IMR-90 (cell line): ENCODE data around the gene KAZN. TPM values are rescaled to one million over a fixed set of nuclear protein-coding genes. Genes with fewer than 3 reads are reported as not detected.

Experiments used
- ATAC-seq: fragments of 200-7000 bp; cut with Tn5 transposase; 2 replicates; pipeline ENCODE4 v1.9.1; 2020; ENCODE audit warnings: low read depth, mild to moderate bottlenecking, moderate library complexity
- BruUV-seq: library from RNA; stranded (reverse); fragments of 400-500 nt; replicated peaks from 2 replicates; lab custom pipeline; 2021; lab: Mats Ljungman, UMichigan
- CTCF ChIA-PET: fragments of 300-600 bp; formaldehyde crosslinking; extraction: SDS; loops from one replicate; lab custom pipeline; 2021; ENCODE audit warnings: antibody characterized with exemption; lab: Yijun Ruan, JAX
- POLR2A ChIA-PET: fragments of 300-600 bp; sonication (Branson Sonifier 250); formaldehyde crosslinking; loops from one replicate; lab custom pipeline; 2022; ENCODE audit warnings: antibody characterized with exemption; ENCODE audit not compliant: unreplicated experiment; lab: Charles Lee
- DNase-seq: peaks from one replicate; pipeline ENCODE4 v3.0.0; 2013
- H2AFZ ChIP-seq: replicated peaks from 2 replicates; pipeline ENCODE3; 2013; ENCODE audit warnings: low read length, mild to moderate bottlenecking; ENCODE audit not compliant: poor library complexity
- H2AK5ac ChIP-seq: 2 replicates; pipeline ENCODE4 v1.6.1; 2013; ENCODE audit warnings: low read depth, low read length, inconsistent platforms
- H2AK9ac ChIP-seq: replicated peaks from 2 replicates; pipeline ENCODE3; 2013; ENCODE audit warnings: mild to moderate bottlenecking, low read depth, low read length, moderate library complexity; ENCODE audit not compliant: poor library complexity
- H2BK120ac ChIP-seq: 2 replicates; pipeline ENCODE4 v1.6.1; 2013; ENCODE audit warnings: low read depth, low read length, inconsistent platforms
- H2BK15ac ChIP-seq: 3 replicates; pipeline ENCODE4 v1.6.1; 2013; ENCODE audit warnings: low read depth, low read length, inconsistent platforms
- H2BK20ac ChIP-seq: 2 replicates; pipeline ENCODE4 v1.6.1; 2013; ENCODE audit warnings: low read depth, mild to moderate bottlenecking, inconsistent platforms, low read length, moderate library complexity
- H2BK5ac ChIP-seq: 2 replicates; pipeline ENCODE4 v1.6.1; 2013; ENCODE audit warnings: mild to moderate bottlenecking, low read depth, low read length, inconsistent platforms; ENCODE audit not compliant: poor library complexity, severe bottlenecking
- H3K14ac ChIP-seq: replicated peaks from 2 replicates; pipeline ENCODE4 v1.6.1; 2013; ENCODE audit warnings: low read depth, low read length, inconsistent platforms
- H3K18ac ChIP-seq: 2 replicates; pipeline ENCODE4 v1.6.1; 2013; ENCODE audit warnings: low read depth, low read length, control low read depth
- H3K23ac ChIP-seq: 2 replicates; pipeline ENCODE4 v1.6.1; 2013; ENCODE audit warnings: low read depth, low read length, inconsistent platforms
- H3K27ac ChIP-seq: 2 replicates; pipeline ENCODE4 v1.5.1; 2013; ENCODE audit warnings: mild to moderate bottlenecking, control low read depth, low read length; ENCODE audit not compliant: insufficient read depth
- H3K27me3 ChIP-seq: 2 replicates; pipeline ENCODE4 v1.6.1; 2013; ENCODE audit warnings: low read length; ENCODE audit not compliant: control insufficient read depth, insufficient read depth
- H3K36me3 ChIP-seq: 2 replicates; pipeline ENCODE4 v1.6.1; 2013; ENCODE audit warnings: low read length, mixed read lengths; ENCODE audit not compliant: control insufficient read depth, insufficient read depth
- H3K4ac ChIP-seq: 2 replicates; pipeline ENCODE4 v1.6.1; 2013; ENCODE audit warnings: low read depth, low read length, inconsistent platforms
- H3K4me1 ChIP-seq: 2 replicates; pipeline ENCODE4 v1.6.1; 2013; ENCODE audit warnings: low read length, mixed read lengths; ENCODE audit not compliant: control insufficient read depth, insufficient read depth
- H3K4me2 ChIP-seq: 2 replicates; pipeline ENCODE4 v1.6.1; 2013; ENCODE audit warnings: low read depth, mild to moderate bottlenecking, control low read depth, low read length, moderate library complexity
- H3K4me3 ChIP-seq: 2 replicates; pipeline ENCODE4 v1.5.1; 2013; ENCODE audit warnings: low read depth, mild to moderate bottlenecking, control low read depth, low read length, moderate library complexity; ENCODE audit not compliant: insufficient read depth
- H3K56ac ChIP-seq: 2 replicates; pipeline ENCODE4 v1.6.1; 2013; ENCODE audit warnings: low read length, inconsistent platforms; ENCODE audit not compliant: insufficient read depth; ENCODE audit errors: extremely low read depth
- H3K79me1 ChIP-seq, 2 experiments: 2 replicates each; pipeline ENCODE4 v1.6.1; 2013; ENCODE audit warnings: low read length in 2 of 2, inconsistent platforms in 1 of 2, low read depth in 1 of 2
- H3K9ac ChIP-seq: 2 replicates; pipeline ENCODE4 v1.6.1; 2013; ENCODE audit warnings: low read depth, low read length, control low read depth
- H3K9me1 ChIP-seq: 2 replicates; pipeline ENCODE4 v1.6.1; 2013; ENCODE audit warnings: low read length, inconsistent platforms; ENCODE audit not compliant: insufficient read depth
- H3K9me3 ChIP-seq: 2 replicates; pipeline ENCODE4 v1.6.1; 2013; ENCODE audit warnings: low read length; ENCODE audit not compliant: control insufficient read depth, insufficient read depth
- H4K20me1 ChIP-seq: 2 replicates; pipeline ENCODE4 v1.6.1; 2013; ENCODE audit warnings: low read length, inconsistent platforms; ENCODE audit not compliant: insufficient read depth
- H4K5ac ChIP-seq: 2 replicates; pipeline ENCODE4 v1.6.1; 2013; ENCODE audit warnings: mild to moderate bottlenecking, low read depth, low read length, control low read depth
- H4K8ac ChIP-seq, 2 experiments: 2 replicates each; pipeline ENCODE4 v1.6.1; 2013; ENCODE audit warnings: low read depth in 2 of 2, low read length in 2 of 2, control low read depth in 1 of 2, inconsistent platforms in 1 of 2
- H4K91ac ChIP-seq: 2 replicates; pipeline ENCODE4 v1.6.1; 2013; ENCODE audit warnings: low read depth, low read length, inconsistent platforms; ENCODE audit not compliant: insufficient read depth
- BHLHE40 ChIP-seq: fragments of 150-350 bp; IDR thresholded peaks from 2 replicates; pipeline ENCODE4 v1.6.1; 2016; ENCODE audit warnings: mild to moderate bottlenecking, low read depth, low read length
- CHD1 ChIP-seq: IDR thresholded peaks from 2 replicates; pipeline ENCODE4 v1.6.1; 2012; ENCODE audit warnings: low read depth, low read length, improper control_type of control experiment
- WGBS, 2 experiments: methylation state at CpG; one replicate each; pipeline versions ENCODE4 v1.1.5 to v1.1.7; 2013; ENCODE audit warnings: missing lambda C conversion rate in 2 of 2; ENCODE audit not compliant: insufficient read length in 1 of 2; ENCODE audit errors: extremely low coverage in 2 of 2; 5-methylcytosine and 5-hydroxymethylcytosine counted together
- dilution Hi-C: fragments of 300-500 bp; cut with HindIII; formaldehyde crosslinking; loops from one replicate; pipeline ENCODE4 v1.14.3; 2018; ENCODE audit warnings: low sequenced_read_pairs; ENCODE audit not compliant: unreplicated experiment
- in situ Hi-C: fragments of 300-500 bp; cut with MboI; formaldehyde crosslinking; loops from 3 replicates; pipeline ENCODE4 v1.14.3; 2019; ENCODE audit warnings: low sequenced_read_pairs, inconsistent platforms, mixed read lengths
- intact Hi-C: fragments of 100-400 bp; cut with micrococcal nuclease; formaldehyde crosslinking; loops from 2 replicates; pipeline ENCODE4 v1.10.0; 2022
- polyA plus RNA-seq, 3 experiments: library from polyadenylated mRNA; depleted of rRNA; stranded (reverse); fragments of >200 nt; gene quantifications; 2 replicates each; pipeline ENCODE4 v1.2.3, GENCODE V29; 2012; ENCODE audit warnings: low replicate concordance in 1 of 3
- total RNA-seq: library from RNA; depleted of rRNA; stranded (reverse); fragments of >200 nt; gene quantifications from 2 replicates; pipeline ENCODE4 v1.2.3, GENCODE V29; 2012
- TF ChIP-seq, protein P1 (sequence below): fragments of 150-350 bp; IDR thresholded peaks from 2 replicates; pipeline ENCODE4 v1.6.1; 2016; ENCODE audit warnings: low read depth, mild to moderate bottlenecking, low read length, moderate library complexity, borderline replicate concordance

The KAZN gene
- total and polyA plus RNA-seq, 2 of the 4 experiments (the other 2 are of a cell fraction): 5.2 to 10.5 TPM

GRCh38 chr1:15068152-15068551 lies 469.7 kb downstream of the KAZN start:
- no peak overlapping the region for H2AK9ac ChIP-seq
- H3K9me1 ChIP-seq: no peaks in the 10 kb centered on the region
- no peak overlapping the region for H2BK5ac ChIP-seq
- no peak overlapping the region for H4K8ac ChIP-seq
- H3K9me3 ChIP-seq: no peaks in the 10 kb centered on the region
- H3K4me1 ChIP-seq: no peaks in the 10 kb centered on the region
- no peaks in the 10 kb centered on the region for H3K79me1 ChIP-seq
- H3K23ac ChIP-seq: no peak overlapping the region
- intact Hi-C loops: no loop called here
- peaks cover 23% of the 10 kb centered on the region; the same call in 1 of the 2 replicates for H3K36me3 ChIP-seq
- POLR2A ChIA-PET: interaction anchor here (0.6 kb wide), 1 partner anchor 124 kb away, joined by 3 read pairs; no protein-coding TSS in a partner anchor
- no peak overlapping the region for H3K18ac ChIP-seq
- no peak overlapping the region for H2AK5ac ChIP-seq
- WGBS, 2 experiments: 100% methylated on average over 2 of the region's 14 CpGs; no CpG with 5 or more reads in 1 of the 2 experiments
- no peak for TF ChIP-seq CHD1
- no peak for TF ChIP-seq BHLHE40
- TF ChIP-seq, protein P1, sequence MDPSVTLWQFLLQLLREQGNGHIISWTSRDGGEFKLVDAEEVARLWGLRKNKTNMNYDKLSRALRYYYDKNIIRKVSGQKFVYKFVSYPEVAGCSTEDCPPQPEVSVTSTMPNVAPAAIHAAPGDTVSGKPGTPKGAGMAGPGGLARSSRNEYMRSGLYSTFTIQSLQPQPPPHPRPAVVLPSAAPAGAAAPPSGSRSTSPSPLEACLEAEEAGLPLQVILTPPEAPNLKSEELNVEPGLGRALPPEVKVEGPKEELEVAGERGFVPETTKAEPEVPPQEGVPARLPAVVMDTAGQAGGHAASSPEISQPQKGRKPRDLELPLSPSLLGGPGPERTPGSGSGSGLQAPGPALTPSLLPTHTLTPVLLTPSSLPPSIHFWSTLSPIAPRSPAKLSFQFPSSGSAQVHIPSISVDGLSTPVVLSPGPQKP: no peak
- H3K9ac ChIP-seq: no peak overlapping the region
- H3K4ac ChIP-seq: no peak overlapping the region
- dilution Hi-C loops: no loop called here
- DNase-seq (no peak), ATAC-seq (no peak)
- no peak overlapping the region for H4K5ac ChIP-seq
- H3K4me3 ChIP-seq: no peak overlapping the region
- BruUV-seq: no TSS peak
- no peak overlapping the region for H2BK120ac ChIP-seq
- no peaks in the 10 kb centered on the region; the same call in 1 of the 2 replicates for H4K20me1 ChIP-seq
- H3K56ac ChIP-seq: no peak overlapping the region
- H2AFZ ChIP-seq: no peak overlapping the region
- in situ Hi-C loops: no loop called here
- H2BK15ac ChIP-seq: no peak overlapping the region
- no peaks in the 10 kb centered on the region for H3K27me3 ChIP-seq
- no peak overlapping the region for H3K4me2 ChIP-seq
- CTCF ChIA-PET: no interaction called here
- H3K27ac ChIP-seq: no peak overlapping the region
- no peak overlapping the region for H4K91ac ChIP-seq
- H3K14ac ChIP-seq: no peak overlapping the region
- H2BK20ac ChIP-seq: no peak overlapping the region
